Epithelial cell of alveolus of lung (primary cell): ENCODE data around the gene GAB3. TPM values are rescaled to one million over a fixed set of nuclear protein-coding genes. Genes with fewer than 3 reads are reported as not detected.

ENCODE experiments used
- total RNA-seq: library from RNA; depleted of rRNA; stranded (reverse); fragments of >200 nt; gene quantifications from 2 replicates; pipeline ENCODE4 v1.2.1, GENCODE V29; 2015

GAB3 gene
- 0.40 and 1.9 TPM in 2 replicates for total RNA-seq

GRCh38 chrX:154750301-154751202 is at the start of gene GAB3:
Gene GAB3, minus strand, starts transcription at chrX:154751077. Its CDS starts 52 bp downstream, at chrX:154751025.

GRCh38 chrX:154762537-154763296 is 11.8 kb upstream of the GAB3 start, which contains the start of gene DKC1:
Gene DKC1, plus strand, starts transcription at chrX:154762864. Its CDS starts 102 bp downstream, at chrX:154762966.

GRCh38 chrX:154653413-154653812 is 97.5 kb downstream of the GAB3 start, which contains the start of gene CTAG2:
Gene CTAG2, minus strand, starts transcription at chrX:154653579. Its CDS starts 64 bp downstream, at chrX:154653515.

Other genes with a start within 250 kb of the GAB3 start
- gene FAM3A, start 234.8 kb downstream of the GAB3 start, total RNA-seq: 33.1 and 37.7 TPM in 2 replicates
- gene G6PD, start 204.2 kb downstream of the GAB3 start, total RNA-seq: 172 and 216 TPM in 2 replicates
- 29.2 and 58.2 TPM in 2 replicates for gene IKBKG, start 203.5 kb downstream of the GAB3 start, total RNA-seq
- not detected in 2 replicates for gene CTAG1A, start 165.9 kb downstream of the GAB3 start, total RNA-seq
- gene CTAG1B, start 131.8 kb downstream of the GAB3 start, total RNA-seq: not detected in 2 replicates
- gene CTAG2, start 97.5 kb downstream of the GAB3 start, total RNA-seq: not detected in 2 replicates
- 15.6 and 29.2 TPM in 2 replicates for gene DKC1, start 11.8 kb upstream of the GAB3 start, total RNA-seq
- 25.0 and 26.8 TPM in 2 replicates for gene MPP1, start 54.4 kb upstream of the GAB3 start, total RNA-seq
- gene SMIM9, start 83.6 kb upstream of the GAB3 start, total RNA-seq: not detected in 2 replicates
- 10.3 and 10.7 TPM in 2 replicates for gene F8A1, start 135.3 kb upstream of the GAB3 start, total RNA-seq